ENCODE data around the gene SCAMP2. TPM values are rescaled to one million over a fixed set of nuclear protein-coding genes. Genes with fewer than 3 reads are reported as not detected.
A peak's percentile ranks its signal among the peaks of the same experiment; 100 is the strongest.

Gene SCAMP2
- total RNA-seq, 1 donor from 2014 or later = 93.4 TPM

DNA sequence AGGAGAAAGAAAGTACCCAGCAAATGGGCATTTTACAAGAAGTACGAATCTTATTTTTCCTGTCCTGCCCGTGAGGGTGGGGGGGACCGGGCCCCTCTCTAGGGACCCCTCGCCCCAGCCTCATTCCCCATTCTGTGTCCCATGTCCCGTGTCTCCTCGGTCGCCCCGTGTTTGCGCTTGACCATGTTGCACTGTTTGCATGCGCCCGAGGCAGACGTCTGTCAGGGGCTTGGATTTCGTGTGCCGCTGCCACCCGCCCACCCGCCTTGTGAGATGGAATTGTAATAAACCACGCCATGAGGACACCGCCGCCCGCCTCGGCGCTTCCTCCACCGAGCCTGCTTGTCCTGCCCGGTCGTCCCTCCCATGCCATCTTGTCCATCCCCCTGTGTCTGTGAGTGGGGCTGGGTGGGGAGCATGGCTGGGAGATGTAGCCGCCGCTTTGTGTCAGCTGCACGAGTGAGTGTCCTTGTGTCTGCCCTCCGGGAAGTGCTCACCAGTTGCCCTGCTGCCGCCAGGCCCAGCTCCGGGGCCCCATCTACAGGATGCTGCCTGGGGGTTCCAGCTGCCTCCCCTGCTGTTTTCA is 70.2 kb downstream of the SCAMP2 start:
- H3K27me3 ChIP-seq (ENCODE audit: control insufficient read depth, insufficient read depth, low read length) = no peaks in the 10 kb centered on the region
- H3K4me3 ChIP-seq (ENCODE audit: low read depth, low read length) = no peak overlapping the region
- peaks cover 1% of the 10 kb centered on the region for H3K36me3 ChIP-seq (ENCODE audit: control insufficient read depth, insufficient read depth, low read length)
- DNase-seq (ENCODE audit: low read depth) = no peak
- TF ChIP-seq, protein P1, sequence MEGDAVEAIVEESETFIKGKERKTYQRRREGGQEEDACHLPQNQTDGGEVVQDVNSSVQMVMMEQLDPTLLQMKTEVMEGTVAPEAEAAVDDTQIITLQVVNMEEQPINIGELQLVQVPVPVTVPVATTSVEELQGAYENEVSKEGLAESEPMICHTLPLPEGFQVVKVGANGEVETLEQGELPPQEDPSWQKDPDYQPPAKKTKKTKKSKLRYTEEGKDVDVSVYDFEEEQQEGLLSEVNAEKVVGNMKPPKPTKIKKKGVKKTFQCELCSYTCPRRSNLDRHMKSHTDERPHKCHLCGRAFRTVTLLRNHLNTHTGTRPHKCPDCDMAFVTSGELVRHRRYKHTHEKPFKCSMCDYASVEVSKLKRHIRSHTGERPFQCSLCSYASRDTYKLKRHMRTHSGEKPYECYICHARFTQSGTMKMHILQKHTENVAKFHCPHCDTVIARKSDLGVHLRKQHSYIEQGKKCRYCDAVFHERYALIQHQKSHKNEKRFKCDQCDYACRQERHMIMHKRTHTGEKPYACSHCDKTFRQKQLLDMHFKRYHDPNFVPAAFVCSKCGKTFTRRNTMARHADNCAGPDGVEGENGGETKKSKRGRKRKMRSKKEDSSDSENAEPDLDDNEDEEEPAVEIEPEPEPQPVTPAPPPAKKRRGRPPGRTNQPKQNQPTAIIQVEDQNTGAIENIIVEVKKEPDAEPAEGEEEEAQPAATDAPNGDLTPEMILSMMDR (IDR thresholded peaks at IDR 0.05; ENCODE audit: insufficient read depth, low read length, poor library complexity, severe bottlenecking) = no peak

- TF ChIP-seq, protein P1 (IDR thresholded peaks at IDR 0.05; ENCODE audit: insufficient read depth, low read length, poor library complexity, severe bottlenecking) = no peak
- peaks cover 1% of the 10 kb centered on the region for H3K36me3 ChIP-seq (ENCODE audit: control insufficient read depth, insufficient read depth, low read length)
Measured at GRCh38 chr15:74802290-74802689, 70.9 kb downstream of the SCAMP2 start.

GRCh38 chr15:74801311-74801997 is 71.7 kb downstream of the SCAMP2 start:
- Histone ChIP-seq H3K4me3 (ENCODE audit: low read depth, low read length) (no peak overlapping the region), H3K36me3 (ENCODE audit: control insufficient read depth, insufficient read depth, low read length) (peaks cover 1% of the 10 kb centered on the region), H3K27me3 (ENCODE audit: control insufficient read depth, insufficient read depth, low read length) (no peaks in the 10 kb centered on the region)
- DNase-seq (ENCODE audit: low read depth) = no peak
- TF ChIP-seq, protein P1 (IDR thresholded peaks at IDR 0.05; ENCODE audit: insufficient read depth, low read length, poor library complexity, severe bottlenecking) = no peak

More at GRCh38 chr15:74802290-74802689, 70.9 kb downstream of the SCAMP2 start:
- Histone ChIP-seq H3K27me3 (ENCODE audit: control insufficient read depth, insufficient read depth, low read length) (no peaks in the 10 kb centered on the region), H3K4me3 (ENCODE audit: low read depth, low read length) (no peak overlapping the region)
- no peak for DNase-seq (ENCODE audit: low read depth)

DNA sequence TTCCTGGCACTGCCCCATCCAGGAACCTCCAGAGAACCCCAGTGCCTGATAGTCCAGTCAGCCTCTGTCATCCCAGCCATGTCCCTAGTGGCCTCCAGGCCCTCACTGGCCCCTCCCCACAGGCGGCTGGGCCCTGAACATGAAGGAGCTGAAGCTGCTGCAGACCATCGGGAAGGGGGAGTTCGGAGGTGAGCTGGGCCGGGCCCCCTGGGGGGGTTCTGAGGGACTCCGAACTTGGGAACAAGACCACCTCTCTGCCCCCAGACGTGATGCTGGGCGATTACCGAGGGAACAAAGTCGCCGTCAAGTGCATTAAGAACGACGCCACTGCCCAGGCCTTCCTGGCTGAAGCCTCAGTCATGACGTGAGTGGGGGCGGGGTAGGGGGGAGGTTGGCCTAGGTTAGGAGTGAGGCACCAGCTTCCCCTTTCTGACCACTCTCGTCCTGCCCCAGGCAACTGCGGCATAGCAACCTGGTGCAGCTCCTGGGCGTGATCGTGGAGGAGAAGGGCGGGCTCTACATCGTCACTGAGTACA is 72.5 kb downstream of the SCAMP2 start:
- TF ChIP-seq, protein P1 (IDR thresholded peaks at IDR 0.05; ENCODE audit: insufficient read depth, low read length, poor library complexity, severe bottlenecking) = no peak

GRCh38 chr15:74799856-74800558 is 73.2 kb downstream of the SCAMP2 start:
- no peak for DNase-seq (ENCODE audit: low read depth)
- Histone ChIP-seq H3K36me3 (ENCODE audit: control insufficient read depth, insufficient read depth, low read length) (peaks cover 1% of the 10 kb centered on the region), H3K4me3 (ENCODE audit: low read depth, low read length) (no peak overlapping the region), H3K27me3 (ENCODE audit: control insufficient read depth, insufficient read depth, low read length) (no peaks in the 10 kb centered on the region)
- TF ChIP-seq, protein P1 (IDR thresholded peaks at IDR 0.05; ENCODE audit: insufficient read depth, low read length, poor library complexity, severe bottlenecking) = peak; percentile 99

More for the DNA sequence above, 72.5 kb downstream of the SCAMP2 start:
- Histone ChIP-seq H3K27me3 (ENCODE audit: control insufficient read depth, insufficient read depth, low read length) (no peaks in the 10 kb centered on the region), H3K4me3 (ENCODE audit: low read depth, low read length) (no peak overlapping the region), H3K36me3 (ENCODE audit: control insufficient read depth, insufficient read depth, low read length) (peaks cover 1% of the 10 kb centered on the region)
- no peak for DNase-seq (ENCODE audit: low read depth)

All from kidney epithelial cell (primary cell).